HepG2 (cell line): ENCODE data around the gene LRP1B. TPM values are rescaled to one million over a fixed set of nuclear protein-coding genes. Genes with fewer than 3 reads are reported as not detected.

Experiments
- ATAC-seq: fragments of 200-7000 bp; cut with Tn5 transposase; 3 replicates; pipeline ENCODE4 v1.9.1; 2020; ENCODE audit warnings: mild to moderate bottlenecking, moderate library complexity
- BruUV-seq: library from RNA; stranded (reverse); fragments of 400-500 nt; replicated peaks from 2 replicates; lab custom pipeline; 2021; lab: Mats Ljungman, UMichigan
- CTCF ChIA-PET: fragments of 300-600 bp; formaldehyde crosslinking; extraction: SDS; loops from one replicate; lab custom pipeline; 2021; ENCODE audit warnings: low total read pairs, inconsistent platforms, low intra/inter-chr PET ratio; lab: Yijun Ruan, JAX
- POLR2A ChIA-PET: fragments of 350-600 bp; sonication (Branson Sonifier 250); formaldehyde crosslinking; loops from one replicate; lab custom pipeline; 2020; ENCODE audit warnings: antibody characterized with exemption, inconsistent platforms; lab: Yijun Ruan, JAX
- DNase-seq: peaks from one replicate; pipeline ENCODE4 v3.0.0-alpha.2; 2015; ENCODE audit warnings: low spot score
- FAIRE-seq: peaks from 3 replicates; lab custom pipeline; 2011; peaks lifted over from hg19 to GRCh38; lab: Jason Lieb, UNC
- H2AFZ ChIP-seq: one replicate; pipeline ENCODE4 v1.6.1; 2011; ENCODE audit warnings: low read length, inconsistent platforms
- H3K27ac ChIP-seq: fragments of 300-600 bp; 3 replicates; pipeline ENCODE4 v1.8.0; 2011; ENCODE audit warnings: mixed run types, mild to moderate bottlenecking, mixed read lengths, low read length, inconsistent platforms; ENCODE audit not compliant: insufficient read depth; ENCODE audit errors: extremely low read length
- H3K27me3 ChIP-seq, 2 experiments: fragments of 200-600 bp in 1 of 2; 2 replicates in 1 of 2; 3 replicates in 1 of 2; pipeline versions ENCODE4 v1.6.0 to v1.8.0; 2011; ENCODE audit warnings: low read length in 2 of 2, mild to moderate bottlenecking in 2 of 2, moderate library complexity in 2 of 2, inconsistent platforms in 1 of 2; ENCODE audit not compliant: insufficient read depth in 2 of 2, control insufficient read depth in 1 of 2
- H3K36me3 ChIP-seq, 2 experiments: fragments of 200-600 bp in 1 of 2; replicated peaks in 1 of 2; 2 replicates in 1 of 2; 3 replicates in 1 of 2; pipeline versions ENCODE4 v1.5.1 to v1.8.0; 2011; ENCODE audit warnings: low read length in 2 of 2, inconsistent platforms in 1 of 2; ENCODE audit not compliant: insufficient read depth in 2 of 2, control insufficient read depth in 1 of 2
- H3K4me1 ChIP-seq: 2 replicates; pipeline ENCODE4 v1.5.1; 2012; ENCODE audit warnings: low read length, inconsistent platforms; ENCODE audit not compliant: insufficient read depth
- H3K4me2 ChIP-seq: 2 replicates; pipeline ENCODE4 v1.6.0; 2011; ENCODE audit warnings: low read depth, low read length, inconsistent platforms
- H3K4me3 ChIP-seq, 3 experiments: fragments of 200-600 bp in 1 of 3; sonication (generic), shearing (Covaris generic) in 1 of 3; replicated peaks in 1 of 3; 2 replicates each; pipeline ENCODE4 v1.5.1; 2011 to 2016; ENCODE audit warnings: low read length in 3 of 3, inconsistent platforms in 2 of 3, low read depth in 2 of 3, mild to moderate bottlenecking in 2 of 3, control low read depth in 1 of 3, mixed read lengths in 1 of 3; ENCODE audit not compliant: insufficient read depth in 1 of 3
- H3K79me2 ChIP-seq: one replicate; pipeline ENCODE4 v1.6.1; 2011; ENCODE audit warnings: low read length, inconsistent platforms; ENCODE audit not compliant: insufficient read depth
- H3K9ac ChIP-seq: 2 replicates; pipeline ENCODE4 v1.6.0; 2011; ENCODE audit warnings: mild to moderate bottlenecking, low read depth, low read length, inconsistent platforms; ENCODE audit not compliant: insufficient read depth
- H3K9me3 ChIP-seq: 2 replicates; pipeline ENCODE4 v1.5.1; 2012; ENCODE audit warnings: mild to moderate bottlenecking, low read length
- H4K20me1 ChIP-seq: 2 replicates; pipeline ENCODE4 v1.6.0; 2011; ENCODE audit warnings: inconsistent platforms, mild to moderate bottlenecking, low read length, moderate library complexity; ENCODE audit not compliant: insufficient read depth
- GFI1 ChIP-seq: sonication (generic); formaldehyde crosslinking; IDR thresholded peaks from 2 replicates; pipeline ENCODE4 v1.5.0; 2020; ENCODE audit warnings: missing genetic modification reagents, mild to moderate bottlenecking, borderline replicate concordance
- HMGA1 ChIP-seq: sonication (generic); formaldehyde crosslinking; conservative IDR thresholded peaks from 2 replicates; pipeline ENCODE4 v1.4.0; 2020; ENCODE audit warnings: missing genetic modification reagents
- JARID2 ChIP-seq: sonication (generic); formaldehyde crosslinking; IDR thresholded peaks from 2 replicates; pipeline ENCODE4 v1.8.1; 2023; ENCODE audit warnings: missing genetic modification reagents, inconsistent platforms; ENCODE audit not compliant: insufficient replicate concordance
- KDM4B ChIP-seq: sonication (generic); formaldehyde crosslinking; IDR thresholded peaks from 2 replicates; pipeline ENCODE4 v1.4.0; 2020; ENCODE audit warnings: missing genetic modification reagents
- MAFG ChIP-seq: sonication (generic); formaldehyde crosslinking; IDR thresholded peaks from 2 replicates; pipeline ENCODE4 v1.5.1; 2020; ENCODE audit warnings: mild to moderate bottlenecking, missing genetic modification reagents
- ONECUT2 ChIP-seq: sonication (generic); formaldehyde crosslinking; IDR thresholded peaks from 2 replicates; pipeline ENCODE4 v1.4.0; 2020; ENCODE audit warnings: missing genetic modification reagents
- REPIN1 ChIP-seq: sonication (generic); formaldehyde crosslinking; IDR thresholded peaks from 2 replicates; pipeline ENCODE4 v1.8.0; 2022; ENCODE audit warnings: missing genetic modification reagents, low read depth, mild to moderate bottlenecking, borderline replicate concordance
- ZBTB42 ChIP-seq: sonication (generic); formaldehyde crosslinking; IDR thresholded peaks from 2 replicates; pipeline ENCODE4 v1.5.0; 2020; ENCODE audit warnings: mild to moderate bottlenecking, missing genetic modification reagents
- ZNF337 ChIP-seq: sonication (generic); formaldehyde crosslinking; IDR thresholded peaks from 2 replicates; pipeline ENCODE4 v1.5.1; 2020; ENCODE audit warnings: missing genetic modification reagents, low read depth, mild to moderate bottlenecking, borderline replicate concordance
- ZNF343 ChIP-seq: sonication (generic); formaldehyde crosslinking; IDR thresholded peaks from 2 replicates; pipeline ENCODE4 v1.4.0; 2020; ENCODE audit warnings: mild to moderate bottlenecking, missing genetic modification reagents
- ZNF691 ChIP-seq: sonication (generic); formaldehyde crosslinking; IDR thresholded peaks from 2 replicates; pipeline ENCODE4 v1.4.0; 2020; ENCODE audit warnings: missing genetic modification reagents, low read depth, mild to moderate bottlenecking, borderline replicate concordance
- in situ Hi-C: cut with HindIII; loops from 2 replicates; pipeline ENCODE4 v1.10.0; 2017; ENCODE audit warnings: low pct_unique_long_range_greater_than_20kb; ENCODE audit not compliant: extremely low pct_ligation_motif_present
- intact Hi-C: fragments of 100-400 bp; cut with micrococcal nuclease; formaldehyde crosslinking; loops from one replicate; pipeline ENCODE4 v1.10.0; 2022; ENCODE audit not compliant: unreplicated experiment
- polyA plus RNA-seq, 8 experiments: library from polyadenylated mRNA; depleted of rRNA in 3 of 8; stranded (reverse) in 7 of 8; unstranded in 1 of 8; fragments of >200 nt; fragmentation: Illumina TruSeq in 4 of 8; extraction: Trizol in 4 of 8; gene quantifications; 2 replicates each; pipeline versions ENCODE4 v1.2.1 to v1.2.3, GENCODE V29; 2011 to 2016; ENCODE audit warnings: low read depth in 4 of 8, missing spikeins in 1 of 8, mixed read lengths in 1 of 8; ENCODE audit not compliant: insufficient read depth in 1 of 8
- total RNA-seq, 5 experiments: library from RNA; depleted of rRNA; stranded (reverse); fragments of >200 nt; fragmentation: Illumina TruSeq; extraction: Trizol; gene quantifications; 2 replicates each; pipeline ENCODE4 v1.2.3, GENCODE V29; 2016; ENCODE audit warnings: low read depth in 1 of 5
- TF ChIP-seq, protein P1 (sequence below), 2 experiments: sonication (generic) in 1 of 2; formaldehyde crosslinking in 1 of 2; IDR thresholded peaks; 2 replicates each; pipeline versions ENCODE4 v1.5.1 to v1.6.1; 2011 to 2020; ENCODE audit warnings: borderline replicate concordance in 1 of 2, low read depth in 1 of 2, low read length in 1 of 2, mild to moderate bottlenecking in 1 of 2, missing genetic modification reagents in 1 of 2, moderate library complexity in 1 of 2
- TF ChIP-seq, protein P2 (sequence below): sonication (generic); formaldehyde crosslinking; IDR thresholded peaks from 2 replicates; pipeline ENCODE4 v1.5.0; 2020; ENCODE audit warnings: missing genetic modification reagents

Gene LRP1B
- total and polyA plus RNA-seq, 2 of the 13 experiments (the other 11 are each of a cell fraction or from before 2014, with no cell fraction given), result 0.04 TPM; not detected in 1

DNA sequence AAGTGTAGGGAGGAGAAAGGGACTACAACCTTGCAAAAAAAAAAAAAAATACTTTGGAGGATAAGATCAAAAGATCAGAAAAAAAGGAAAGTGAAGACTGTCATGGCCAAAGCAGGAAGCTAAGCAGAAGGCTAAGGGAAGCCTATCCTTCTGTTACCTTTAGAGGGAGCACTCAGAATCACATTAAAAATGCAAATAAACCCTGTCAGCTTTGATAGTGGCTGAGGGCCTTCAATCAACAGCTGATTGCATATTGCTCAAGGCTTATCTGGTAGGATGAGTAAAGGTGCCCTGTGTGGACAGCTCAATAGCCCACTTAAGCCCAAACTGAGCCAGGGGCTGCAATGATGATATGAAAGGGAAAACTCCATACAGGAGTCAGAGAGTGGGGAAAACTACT, 1021.2 kb downstream of the LRP1B start:
- Histone ChIP-seq H3K27me3 (no peaks in the 10 kb centered on the region), H3K79me2 (no peaks in the 10 kb centered on the region), H4K20me1 (no peaks in the 10 kb centered on the region), H3K4me1 (no peaks in the 10 kb centered on the region), H3K4me2 (no peak overlapping the region), H3K27ac (no peak overlapping the region), H2AFZ (no peak overlapping the region), H3K9me3 (no peaks in the 10 kb centered on the region), H3K4me3 (no peak overlapping the region), H3K9ac (no peak overlapping the region), H3K36me3 (no peaks in the 10 kb centered on the region)
- in situ Hi-C loops (no loop called here), intact Hi-C loops (no loop called here)
- ChIA-PET CTCF (no interaction called here), POLR2A (no interaction called here)
- ATAC-seq (peak; percentile 73), DNase-seq (peak; percentile 5), FAIRE-seq (no peak)
- no TSS peak for BruUV-seq
- TF ChIP-seq ZBTB42 (CRISPR knock-in tag) (no peak), REPIN1 (no peak), GFI1 (CRISPR knock-in tag) (no peak), ZNF343 (no peak), KDM4B (CRISPR knock-in tag) (no peak), HMGA1 (CRISPR knock-in tag) (no peak), ZNF337 (CRISPR knock-in tag) (no peak), ZNF691 (CRISPR knock-in tag) (no peak), JARID2 (CRISPR knock-in tag) (no peak), MAFG (CRISPR knock-in tag) (no peak), ONECUT2 (CRISPR knock-in tag) (no peak)
- TF ChIP-seq, protein P1, sequence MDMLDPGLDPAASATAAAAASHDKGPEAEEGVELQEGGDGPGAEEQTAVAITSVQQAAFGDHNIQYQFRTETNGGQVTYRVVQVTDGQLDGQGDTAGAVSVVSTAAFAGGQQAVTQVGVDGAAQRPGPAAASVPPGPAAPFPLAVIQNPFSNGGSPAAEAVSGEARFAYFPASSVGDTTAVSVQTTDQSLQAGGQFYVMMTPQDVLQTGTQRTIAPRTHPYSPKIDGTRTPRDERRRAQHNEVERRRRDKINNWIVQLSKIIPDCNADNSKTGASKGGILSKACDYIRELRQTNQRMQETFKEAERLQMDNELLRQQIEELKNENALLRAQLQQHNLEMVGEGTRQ (IDR thresholded peaks at IDR 0.05; ENCODE audit: low read depth, low read length), result no peak
- TF ChIP-seq, protein P1 (CRISPR knock-in tag; IDR thresholded peaks at IDR 0.05; ENCODE audit: borderline replicate concordance), result no peak
- TF ChIP-seq, protein P2, sequence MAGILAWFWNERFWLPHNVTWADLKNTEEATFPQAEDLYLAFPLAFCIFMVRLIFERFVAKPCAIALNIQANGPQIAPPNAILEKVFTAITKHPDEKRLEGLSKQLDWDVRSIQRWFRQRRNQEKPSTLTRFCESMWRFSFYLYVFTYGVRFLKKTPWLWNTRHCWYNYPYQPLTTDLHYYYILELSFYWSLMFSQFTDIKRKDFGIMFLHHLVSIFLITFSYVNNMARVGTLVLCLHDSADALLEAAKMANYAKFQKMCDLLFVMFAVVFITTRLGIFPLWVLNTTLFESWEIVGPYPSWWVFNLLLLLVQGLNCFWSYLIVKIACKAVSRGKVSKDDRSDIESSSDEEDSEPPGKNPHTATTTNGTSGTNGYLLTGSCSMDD (CRISPR knock-in tag), result no peak
